ENCODE measurements around the gene XIRP1. TPM values are rescaled to one million over a fixed set of nuclear protein-coding genes. Genes with fewer than 3 reads are reported as not detected.
A peak's percentile ranks its signal among the peaks of the same experiment; 100 is the strongest.

Gene XIRP1
- polyA plus RNA-seq, 3 donors, result 0.13 to 0.25 (median 0.15) TPM

DNA sequence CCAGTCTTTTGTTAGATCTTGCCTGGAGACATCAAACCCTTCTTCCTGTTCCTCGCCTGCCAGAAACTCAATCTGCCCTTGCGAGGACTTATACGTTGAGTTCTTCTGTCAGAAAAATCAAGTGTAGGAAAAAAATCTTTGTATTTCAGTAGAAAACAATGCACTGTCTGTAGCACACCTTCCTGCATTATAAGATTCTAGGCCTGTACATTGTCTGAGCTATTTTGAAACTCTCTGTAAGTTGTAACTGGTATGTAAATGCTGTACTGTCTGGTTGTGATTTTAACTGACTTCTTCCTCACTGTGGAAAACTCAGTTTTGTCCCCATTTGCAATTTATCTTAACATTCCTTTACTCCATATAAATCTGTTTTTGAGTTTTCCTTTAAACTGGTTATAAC is 17.7 kb upstream of the XIRP1 start:
- no peak for DNase-seq

DNA sequence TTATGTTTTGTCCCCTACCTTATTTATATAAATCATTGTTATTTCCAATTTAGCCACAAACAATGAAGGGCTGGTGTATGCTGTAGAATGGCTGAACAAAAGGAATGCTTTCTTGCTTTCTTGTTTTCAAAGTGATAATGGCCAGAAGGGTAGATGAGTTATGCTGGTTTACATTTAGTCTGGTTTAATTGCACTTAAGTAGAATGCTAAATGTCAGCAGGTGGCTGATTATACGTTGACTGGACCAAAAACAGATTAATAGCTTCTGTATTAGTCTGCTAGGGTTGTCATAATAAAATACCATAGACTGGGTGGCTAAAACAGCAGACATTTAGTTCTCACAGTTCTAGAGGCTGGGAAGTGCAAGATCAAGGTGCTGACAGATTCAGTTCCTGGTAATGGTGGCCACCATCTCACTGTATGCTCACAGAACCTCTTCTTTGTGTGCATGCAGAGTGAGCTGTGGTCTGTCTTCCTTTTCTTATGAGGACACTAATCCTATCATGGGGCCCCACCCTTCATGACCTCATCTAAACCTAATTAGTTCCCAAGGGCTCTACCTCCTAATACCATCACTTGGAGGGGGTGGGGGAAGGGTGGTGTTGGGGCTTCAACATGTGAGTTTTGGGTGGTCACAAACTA is 17.1 kb upstream of the XIRP1 start:
- DNase-seq, result no peak

- DNase-seq, result peak; percentile 52
Observed at GRCh38 chr3:39208463-39209055, 16.2 kb upstream of the XIRP1 start.

DNA sequence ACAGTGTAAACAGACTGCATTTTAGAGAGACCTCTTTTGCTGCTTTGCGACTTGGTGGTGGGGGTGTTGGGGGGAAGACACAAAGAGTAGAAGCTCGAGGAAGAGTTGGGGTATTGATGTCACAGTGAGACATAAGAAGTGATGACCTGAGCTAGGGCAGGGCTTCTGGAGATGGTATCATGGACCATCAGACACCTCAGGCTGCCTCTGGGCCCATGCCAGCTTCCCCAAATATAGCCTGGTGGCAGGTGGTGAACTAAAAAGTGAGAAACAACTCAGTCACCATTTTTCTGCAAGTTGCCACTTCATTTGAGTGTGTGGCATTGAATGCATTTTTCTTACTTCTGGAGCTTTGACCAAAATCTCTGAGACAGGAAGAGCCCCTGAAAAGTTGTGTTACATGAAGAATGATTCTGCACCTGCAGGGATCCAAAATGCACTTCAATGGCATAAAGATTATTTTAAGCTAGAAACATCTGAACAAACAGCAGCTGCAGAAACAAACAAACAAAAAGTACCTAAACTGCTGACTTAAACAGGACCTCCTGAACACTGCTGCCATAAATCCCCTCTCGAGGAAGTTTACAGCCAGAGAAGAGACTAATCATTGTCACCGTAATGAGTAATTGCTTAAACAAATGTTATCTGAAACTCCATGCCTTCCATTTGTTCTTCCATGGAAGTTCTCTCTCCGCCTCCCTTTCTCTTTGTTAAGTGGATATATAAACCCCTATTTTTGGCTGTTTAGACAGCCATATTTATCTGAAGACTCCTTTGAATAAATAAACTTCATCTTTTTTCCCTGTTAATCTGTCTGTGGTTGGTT is 15.2 kb upstream of the XIRP1 start:
- DNase-seq, result peak; percentile 57

DNA sequence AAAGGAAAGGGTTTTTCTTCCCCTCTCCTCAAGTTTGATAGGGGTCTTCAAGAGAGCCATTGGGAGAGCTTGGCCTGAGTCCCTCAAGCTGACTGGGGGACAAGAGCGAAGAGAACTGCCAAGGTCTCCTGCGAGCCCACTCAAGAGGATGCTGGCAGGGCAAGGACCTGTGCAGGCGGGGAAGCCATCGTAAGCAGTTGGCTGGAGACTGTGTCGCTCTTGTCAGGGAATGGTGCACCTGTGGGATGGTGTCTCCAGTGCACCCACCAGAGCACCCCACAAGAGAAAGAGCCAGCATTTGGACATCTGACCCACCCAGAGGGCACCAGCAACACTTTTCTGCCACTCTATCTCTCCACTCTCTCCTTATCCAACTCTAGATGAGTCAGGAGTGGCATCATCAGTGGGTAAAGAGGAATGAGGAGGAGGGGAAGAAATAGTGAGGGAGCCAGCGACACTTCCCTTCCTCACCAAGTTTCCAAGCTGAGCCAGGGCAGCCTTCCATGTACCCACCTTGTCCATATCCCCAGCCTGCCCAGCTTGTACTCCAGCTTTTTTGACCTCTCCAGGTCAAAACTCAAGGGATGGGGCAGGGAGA is 13.6 kb upstream of the XIRP1 start:
- DNase-seq, result no peak

DNA sequence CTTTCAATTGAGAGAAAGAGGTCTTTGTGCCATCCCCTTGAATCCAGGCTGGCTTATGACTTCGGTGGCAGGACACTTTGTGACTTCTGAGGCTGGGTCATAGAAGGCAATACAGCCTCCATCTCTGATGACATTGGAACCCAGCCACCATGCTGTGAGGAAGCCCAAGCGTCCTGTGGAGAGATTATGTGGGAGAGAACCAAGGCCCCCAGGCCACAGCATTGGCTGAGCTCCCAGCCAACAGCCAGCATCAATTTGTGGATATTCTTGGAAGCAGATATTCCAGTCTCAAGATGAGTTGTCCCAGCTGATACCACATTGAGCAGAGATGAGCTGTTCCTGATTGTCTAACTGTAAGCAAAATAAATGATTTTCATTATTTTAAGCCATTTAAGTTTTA is 12.7 kb upstream of the XIRP1 start:
- no peak for DNase-seq

- no peak for DNase-seq
Observed at GRCh38 chr3:39203860-39204259, 11.5 kb upstream of the XIRP1 start.

- no peak for DNase-seq
Observed at GRCh38 chr3:39203402-39203801, 11.0 kb upstream of the XIRP1 start.

- no peak for DNase-seq
Observed at GRCh38 chr3:39202094-39202493, 9.7 kb upstream of the XIRP1 start.

DNA sequence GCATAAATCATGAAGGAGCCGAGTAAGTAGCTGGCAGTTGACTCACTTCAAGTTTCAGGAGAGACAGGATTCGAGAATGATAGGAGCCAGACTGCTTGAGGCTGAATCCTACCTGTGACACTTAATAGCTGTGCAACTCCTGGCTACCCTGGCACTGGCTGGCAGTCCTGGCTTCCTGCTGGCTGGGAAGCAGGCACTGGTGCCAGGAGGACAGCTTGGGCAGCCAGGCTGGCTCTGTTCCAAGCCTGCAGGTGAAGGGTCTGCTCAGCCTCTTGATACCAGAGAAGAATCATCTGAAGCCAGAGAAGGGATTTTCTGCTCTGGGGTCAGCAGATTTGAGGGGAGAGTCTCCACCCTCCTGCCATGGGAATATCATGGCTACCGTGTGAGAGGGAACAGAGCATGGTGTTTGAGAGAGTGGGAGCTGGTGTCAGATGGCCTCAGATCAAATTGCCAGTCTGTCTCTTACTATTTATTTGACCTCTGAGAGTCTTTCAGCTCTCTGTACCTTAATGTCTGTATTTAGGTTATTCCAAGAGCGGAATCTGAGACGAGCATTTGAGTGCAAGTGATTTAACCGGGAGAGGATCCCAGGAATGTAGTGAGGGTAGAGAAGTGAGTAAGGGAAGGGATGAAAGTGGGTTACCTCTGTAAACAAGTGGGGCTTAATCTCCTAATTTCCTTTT is 4.4 kb upstream of the XIRP1 start:
- DNase-seq, result peak; percentile 53

GRCh38 chr3:39196034-39196433 is 3.6 kb upstream of the XIRP1 start:
- DNase-seq, result no peak

- no peak for DNase-seq
Observed at GRCh38 chr3:39193391-39193790, 996 bp upstream of the XIRP1 start.

DNA sequence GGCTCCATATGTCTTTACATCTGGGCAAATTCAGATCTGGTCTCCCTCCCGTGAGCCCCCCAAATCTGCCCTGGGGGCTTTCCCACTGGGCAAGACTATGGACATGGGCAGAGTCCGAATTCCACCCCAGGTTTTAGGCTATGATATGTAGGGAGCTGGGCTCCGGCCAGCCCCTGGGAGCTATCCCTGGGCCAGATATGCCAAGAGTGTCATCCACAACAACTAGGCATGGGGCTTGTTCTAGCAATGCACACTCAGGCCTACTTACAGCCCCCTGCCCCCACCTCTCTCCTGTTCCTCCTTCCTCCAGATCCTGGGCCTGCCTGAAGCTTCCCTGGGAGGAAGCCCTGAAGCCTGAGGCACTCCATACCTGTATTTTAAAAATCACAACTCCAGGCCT is 622 bp downstream of the XIRP1 start:
- DNase-seq, result no peak

DNA sequence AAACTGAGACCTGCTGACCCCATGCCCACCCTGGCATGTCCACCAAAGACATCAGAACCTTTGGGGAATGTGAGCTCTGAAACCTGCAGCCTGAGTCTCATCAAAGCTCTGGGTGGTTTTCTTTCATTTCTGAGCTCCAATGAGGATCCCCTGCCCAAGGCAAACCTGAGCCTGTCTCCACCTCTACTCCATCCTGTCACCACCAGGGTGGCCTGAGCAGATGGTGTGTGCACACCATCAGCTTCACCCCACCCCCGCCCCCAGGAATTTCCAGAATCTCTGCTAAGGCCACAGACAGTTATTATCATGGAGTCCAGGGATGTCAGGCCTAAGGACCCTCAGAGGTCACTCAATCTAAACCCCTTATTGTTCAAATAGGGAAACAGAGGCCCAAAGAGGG is 1.3 kb downstream of the XIRP1 start:
- no peak for DNase-seq

DNA sequence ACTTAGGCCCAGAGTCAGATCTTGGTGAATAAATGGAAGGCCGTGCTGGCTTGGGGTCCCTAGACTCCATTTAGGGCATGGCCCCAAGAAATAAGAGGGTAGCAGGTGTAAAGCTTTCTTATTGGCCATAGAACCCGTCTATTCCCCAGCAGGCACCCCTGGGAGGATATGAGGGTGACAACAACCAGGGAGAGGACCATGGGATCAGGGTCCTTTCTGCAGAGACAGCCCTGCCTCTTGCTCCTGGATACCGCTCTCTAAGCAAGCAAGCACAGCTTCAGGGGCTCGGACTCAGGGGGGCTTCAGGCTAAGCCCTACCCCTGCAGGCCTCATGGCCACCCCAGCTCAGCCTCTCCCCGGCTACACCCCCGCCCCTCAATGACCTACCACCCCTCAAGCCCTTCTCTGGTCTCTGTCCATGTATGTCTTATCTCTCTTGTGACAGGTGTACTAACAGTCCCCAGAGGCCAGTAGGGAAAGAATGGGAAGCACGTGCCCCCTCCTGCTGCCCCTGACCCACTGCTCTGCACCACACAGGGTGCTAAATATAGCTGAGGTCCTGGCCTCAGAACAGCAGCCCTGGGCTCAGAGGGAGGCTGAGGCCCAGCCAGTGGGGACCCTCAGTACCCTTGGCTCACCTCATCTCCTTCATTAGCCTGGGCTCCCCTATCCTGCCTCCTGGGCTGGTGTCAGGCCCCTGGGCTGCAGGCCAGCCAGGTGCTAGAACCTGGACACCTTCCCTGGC is 1.9 kb downstream of the XIRP1 start:
- DNase-seq, result no peak

GRCh38 chr3:39189959-39190269 is 2.5 kb downstream of the XIRP1 start:
- peak; percentile 58 for DNase-seq

DNA sequence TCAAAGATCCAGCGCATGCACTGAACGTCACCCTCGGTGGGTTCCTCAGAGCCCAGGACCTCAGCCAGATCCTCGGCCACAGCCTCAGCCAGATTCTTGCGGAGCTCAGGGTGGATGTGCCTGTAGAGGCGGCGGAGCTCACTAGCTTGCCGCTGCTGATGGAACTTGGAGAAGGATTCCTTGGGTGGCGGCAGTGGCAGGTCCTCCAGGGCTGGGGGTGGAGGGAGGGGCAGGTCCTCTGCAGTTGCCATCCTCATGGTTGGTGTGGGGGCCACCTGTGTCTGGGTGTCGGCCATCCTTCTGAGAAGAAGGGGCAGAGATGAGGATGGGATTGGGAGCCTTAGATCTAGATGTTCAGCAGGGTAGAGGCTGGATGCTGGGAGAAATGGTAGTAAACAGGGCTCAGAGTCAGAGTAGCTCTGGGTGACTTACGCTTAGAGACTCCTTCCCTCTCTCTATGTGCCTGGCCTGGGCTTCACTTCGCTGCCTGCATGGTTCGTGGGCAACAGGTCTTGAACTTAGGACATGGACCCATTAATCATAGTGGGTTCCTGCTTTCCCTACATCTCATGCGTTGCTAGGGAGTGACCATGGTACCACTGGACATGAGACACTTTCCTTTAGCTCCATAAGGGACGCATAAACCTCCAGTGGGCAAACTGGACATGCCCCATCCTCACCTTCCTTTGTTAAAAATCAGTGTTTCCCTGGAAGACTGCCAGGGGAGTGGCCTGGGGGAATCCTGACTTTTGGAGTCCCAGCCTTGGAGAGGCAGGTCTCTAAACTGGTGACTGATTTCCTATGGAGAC is 3.0 kb downstream of the XIRP1 start:
- no peak for DNase-seq

DNA sequence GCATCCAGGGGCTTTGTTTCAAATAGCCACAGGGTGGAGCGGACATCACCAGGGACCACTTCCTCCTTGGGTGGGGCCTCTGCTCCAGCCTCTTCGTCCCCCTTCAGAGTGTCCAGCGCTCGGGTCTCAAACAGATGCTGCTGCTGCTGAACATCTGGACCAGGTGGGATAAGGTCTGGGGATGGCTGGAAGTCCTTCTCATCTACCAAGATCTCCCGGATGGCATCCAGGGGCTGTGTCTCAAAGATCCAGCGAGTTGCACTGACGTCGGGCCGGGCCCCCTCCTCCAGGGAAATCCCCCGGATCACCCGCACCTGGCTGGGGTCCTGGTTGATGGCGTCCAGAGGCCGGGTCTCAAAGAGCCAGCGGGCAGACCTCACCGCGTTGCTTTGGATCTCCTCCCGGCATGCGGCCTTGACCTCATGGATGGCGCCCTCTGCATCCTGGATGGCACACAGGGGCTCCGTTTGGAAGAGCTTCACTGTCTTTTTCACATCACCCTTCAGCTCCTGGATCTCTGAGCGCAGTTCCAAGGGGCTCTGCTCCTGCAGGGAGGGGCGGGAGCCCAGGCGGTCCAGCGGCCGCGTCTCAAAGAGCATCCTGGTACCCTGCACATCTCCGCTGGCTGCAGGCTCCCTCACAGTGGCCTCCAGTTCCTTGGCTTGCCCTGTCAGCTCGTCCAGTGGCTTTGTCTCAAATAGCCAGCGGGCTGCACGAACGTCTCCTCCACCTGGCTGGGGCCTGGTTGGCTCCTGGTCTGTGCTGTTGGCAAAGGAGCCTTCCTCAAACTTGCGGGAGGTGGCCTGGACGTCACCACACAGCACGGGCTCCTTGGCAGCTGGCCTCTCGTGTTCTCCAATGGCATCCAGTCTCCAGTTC is 3.9 kb downstream of the XIRP1 start:
- no peak for DNase-seq

GRCh38 chr3:39187372-39188155 is 4.8 kb downstream of the XIRP1 start:
- no peak for DNase-seq

All from renal pelvis (tissue), 4 donors.